ENCODE data around the gene ZNF133. TPM values are rescaled to one million over a fixed set of nuclear protein-coding genes. Genes with fewer than 3 reads are reported as not detected.

The ZNF133 gene
- total RNA-seq, 4 donors from 2014 or later, result 14.7 to 37.3 (median 21.0) TPM

DNA sequence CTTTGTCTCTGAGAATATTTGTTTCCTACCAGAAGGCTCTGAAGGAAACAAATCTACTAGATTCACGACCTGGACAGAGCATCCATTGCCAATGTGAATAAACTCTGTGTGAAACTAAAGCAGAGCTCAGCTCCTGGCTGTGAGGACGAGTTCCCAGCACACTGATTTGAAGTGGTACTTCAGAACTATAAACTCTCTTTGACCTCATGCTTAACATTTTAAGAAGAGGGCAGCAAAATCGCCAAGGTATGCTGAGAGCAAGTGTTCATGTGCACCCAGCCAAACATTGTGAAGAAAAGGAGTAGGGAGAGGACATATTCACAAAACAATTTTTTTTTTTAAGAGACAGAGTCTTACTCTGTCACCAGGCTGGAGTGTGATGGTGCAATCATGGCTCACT is 33.7 kb upstream of the ZNF133 start:
- H3K27me3 ChIP-seq, result no peaks in the 10 kb centered on the region
- H3K9me3 ChIP-seq, result no peaks in the 10 kb centered on the region
- WGBS, result 60% methylated on average over 3 of the region's 3 CpGs
- no peak for DNase-seq (ENCODE audit: low spot score in 2 of 2)
- H3K27ac ChIP-seq, result no peak overlapping the region
- H3K4me3 ChIP-seq, result no peak overlapping the region
- TF ChIP-seq POLR2AphosphoS5 (IDR thresholded peaks at IDR 0.05) (no peak), EP300 (IDR thresholded peaks at IDR 0.05) (no peak), POLR2A (IDR thresholded peaks at IDR 0.05) (no peak)
- TF ChIP-seq, protein P1, sequence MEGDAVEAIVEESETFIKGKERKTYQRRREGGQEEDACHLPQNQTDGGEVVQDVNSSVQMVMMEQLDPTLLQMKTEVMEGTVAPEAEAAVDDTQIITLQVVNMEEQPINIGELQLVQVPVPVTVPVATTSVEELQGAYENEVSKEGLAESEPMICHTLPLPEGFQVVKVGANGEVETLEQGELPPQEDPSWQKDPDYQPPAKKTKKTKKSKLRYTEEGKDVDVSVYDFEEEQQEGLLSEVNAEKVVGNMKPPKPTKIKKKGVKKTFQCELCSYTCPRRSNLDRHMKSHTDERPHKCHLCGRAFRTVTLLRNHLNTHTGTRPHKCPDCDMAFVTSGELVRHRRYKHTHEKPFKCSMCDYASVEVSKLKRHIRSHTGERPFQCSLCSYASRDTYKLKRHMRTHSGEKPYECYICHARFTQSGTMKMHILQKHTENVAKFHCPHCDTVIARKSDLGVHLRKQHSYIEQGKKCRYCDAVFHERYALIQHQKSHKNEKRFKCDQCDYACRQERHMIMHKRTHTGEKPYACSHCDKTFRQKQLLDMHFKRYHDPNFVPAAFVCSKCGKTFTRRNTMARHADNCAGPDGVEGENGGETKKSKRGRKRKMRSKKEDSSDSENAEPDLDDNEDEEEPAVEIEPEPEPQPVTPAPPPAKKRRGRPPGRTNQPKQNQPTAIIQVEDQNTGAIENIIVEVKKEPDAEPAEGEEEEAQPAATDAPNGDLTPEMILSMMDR (IDR thresholded peaks at IDR 0.05), result no peak
- no peaks in the 10 kb centered on the region for H3K4me1 ChIP-seq
- H3K36me3 ChIP-seq, result no peaks in the 10 kb centered on the region

- H3K4me1 ChIP-seq, result no peaks in the 10 kb centered on the region
- no peak for DNase-seq (ENCODE audit: low spot score in 2 of 2)
- TF ChIP-seq, protein P1 (IDR thresholded peaks at IDR 0.05), result no peak
- TF ChIP-seq POLR2A (IDR thresholded peaks at IDR 0.05), result no peak
- no peak for TF ChIP-seq POLR2AphosphoS5 (IDR thresholded peaks at IDR 0.05)
- TF ChIP-seq EP300 (IDR thresholded peaks at IDR 0.05), result no peak
- WGBS, result 76% methylated on average over 1 of the region's 1 CpG
- no peak overlapping the region for H3K4me3 ChIP-seq
- no peaks in the 10 kb centered on the region for H3K27me3 ChIP-seq
- no peak overlapping the region for H3K27ac ChIP-seq
- no peaks in the 10 kb centered on the region for H3K9me3 ChIP-seq
- H3K36me3 ChIP-seq, result no peaks in the 10 kb centered on the region
Measured at GRCh38 chr20:18255526-18255925, 32.8 kb upstream of the ZNF133 start.

DNA sequence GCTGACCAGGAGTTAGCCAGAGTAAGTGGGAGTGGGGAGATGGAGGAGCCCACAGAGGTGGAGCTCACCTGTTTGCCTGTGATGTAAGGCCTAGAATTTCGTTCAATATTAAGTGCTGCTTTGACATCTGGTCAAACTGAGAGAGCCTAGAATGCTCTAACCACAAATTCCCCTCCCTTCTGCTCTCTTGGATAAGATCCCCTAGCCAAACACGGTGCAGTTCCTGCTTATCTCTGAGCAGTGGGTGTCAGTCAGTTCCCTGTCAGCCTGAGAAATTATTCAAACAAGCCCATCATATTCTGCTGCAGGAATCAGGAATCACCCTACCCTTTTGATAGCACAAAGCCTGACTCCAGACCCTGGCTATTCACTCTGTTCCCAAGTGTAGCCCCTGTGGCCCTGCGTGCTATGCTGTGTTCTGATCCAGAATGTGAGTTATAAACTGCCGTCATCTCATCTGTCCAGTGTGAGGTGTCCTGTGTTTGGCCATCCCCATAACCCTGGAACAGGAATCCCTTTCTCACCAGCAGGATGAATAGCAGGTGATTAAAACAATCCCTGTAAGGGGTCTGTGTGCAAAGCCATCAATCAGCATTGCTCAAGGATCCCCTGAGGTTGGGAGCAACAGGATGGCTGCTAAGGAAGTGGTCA is 31.8 kb upstream of the ZNF133 start:
- no peak overlapping the region for H3K4me3 ChIP-seq
- H3K4me1 ChIP-seq, result no peaks in the 10 kb centered on the region
- whole genome bisulfite sequencing, result 73% methylated on average over 4 of the region's 4 CpGs
- TF ChIP-seq, protein P1 (IDR thresholded peaks at IDR 0.05), result no peak
- no peak for TF ChIP-seq POLR2A (IDR thresholded peaks at IDR 0.05)
- TF ChIP-seq EP300 (IDR thresholded peaks at IDR 0.05), result no peak
- TF ChIP-seq POLR2AphosphoS5 (IDR thresholded peaks at IDR 0.05), result no peak
- H3K9me3 ChIP-seq, result no peaks in the 10 kb centered on the region
- no peak for DNase-seq (ENCODE audit: low spot score in 2 of 2)
- no peak overlapping the region for H3K27ac ChIP-seq
- H3K36me3 ChIP-seq, result no peaks in the 10 kb centered on the region
- no peaks in the 10 kb centered on the region for H3K27me3 ChIP-seq

GRCh38 chr20:18258126-18258860 is 30.0 kb upstream of the ZNF133 start:
- H3K9me3 ChIP-seq, result no peaks in the 10 kb centered on the region
- H3K27me3 ChIP-seq, result no peaks in the 10 kb centered on the region
- H3K36me3 ChIP-seq, result no peaks in the 10 kb centered on the region
- WGBS, result 71% methylated on average over 12 of the region's 12 CpGs
- no peak for TF ChIP-seq POLR2AphosphoS5 (IDR thresholded peaks at IDR 0.05)
- no peak for TF ChIP-seq POLR2A (IDR thresholded peaks at IDR 0.05)
- TF ChIP-seq, protein P1 (IDR thresholded peaks at IDR 0.05), result no peak
- no peak for TF ChIP-seq EP300 (IDR thresholded peaks at IDR 0.05)
- no peak overlapping the region for H3K27ac ChIP-seq
- no peak for DNase-seq (ENCODE audit: low spot score in 2 of 2)
- H3K4me1 ChIP-seq, result no peaks in the 10 kb centered on the region
- no peak overlapping the region for H3K4me3 ChIP-seq

DNA sequence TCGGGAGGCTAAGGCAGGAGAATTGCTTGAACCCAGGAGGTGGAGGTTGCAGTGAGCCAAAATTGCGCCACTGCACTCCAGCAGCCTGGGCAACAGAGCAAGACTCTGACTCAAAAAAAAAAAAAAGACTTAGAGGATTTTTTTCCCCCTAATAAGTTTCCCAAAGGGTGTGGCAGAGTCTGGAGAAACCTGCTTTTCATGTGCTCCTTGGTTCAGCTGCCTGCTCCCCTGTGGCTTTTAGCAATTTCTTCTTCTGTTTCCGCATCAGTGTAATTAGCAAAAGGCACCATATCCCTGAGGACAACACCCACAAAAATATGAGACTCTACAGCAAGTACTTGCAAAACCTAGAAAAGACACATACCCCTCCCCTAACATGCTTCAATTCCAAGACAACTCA is 28.6 kb upstream of the ZNF133 start:
- Histone ChIP-seq H3K4me1 (no peaks in the 10 kb centered on the region), H3K27me3 (no peaks in the 10 kb centered on the region), H3K27ac (no peak overlapping the region), H3K36me3 (no peaks in the 10 kb centered on the region), H3K9me3 (no peaks in the 10 kb centered on the region), H3K4me3 (no peak overlapping the region)
- no peak for TF ChIP-seq EP300 (IDR thresholded peaks at IDR 0.05)
- TF ChIP-seq POLR2A (IDR thresholded peaks at IDR 0.05), result no peak
- no peak for TF ChIP-seq POLR2AphosphoS5 (IDR thresholded peaks at IDR 0.05)
- TF ChIP-seq, protein P1 (IDR thresholded peaks at IDR 0.05), result no peak
- WGBS, result 64% methylated on average over 3 of the region's 3 CpGs
- DNase-seq (ENCODE audit: low spot score in 2 of 2), result no peak
